Stimulated activated CD4-positive, alpha-beta T cell treated with anti-CD3 and anti-CD28 coated beads, Interleukin-15, amount 100 ng/mL, for 48 hours (primary cell): ENCODE measurements around the gene CD53.
"Not testable (repeated sequence)": the region's sequence is repeated elsewhere in the genome, so short reads cannot be mapped to it uniquely, and the experiment has no call there.

Experiments used
- DNase-seq, 2 donors: peaks; one replicate each; pipeline ENCODE4 v3.0.0-alpha.2; 2020; ENCODE audit warnings: low read depth in 2 of 2

Gene CD53

DNA sequence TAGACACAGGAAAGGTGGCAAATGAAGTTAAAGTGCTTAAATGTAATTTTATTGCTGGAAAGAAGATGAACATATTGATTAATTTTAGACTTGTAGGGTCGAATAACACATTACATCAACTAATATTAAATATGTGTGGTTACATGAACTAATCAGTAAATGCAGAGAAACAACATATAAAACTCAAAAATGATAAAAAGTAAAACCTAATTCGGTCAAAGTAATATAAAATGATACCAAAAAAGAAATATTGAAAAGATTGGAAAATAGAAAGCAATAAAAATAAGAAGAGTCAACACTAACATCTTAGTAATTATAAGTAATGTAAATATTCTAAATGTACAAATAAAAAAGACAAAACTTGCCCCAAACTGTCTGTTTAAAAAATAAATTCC, 43.3 kb downstream of the CD53 start:
- no peak for DNase-seq

DNA sequence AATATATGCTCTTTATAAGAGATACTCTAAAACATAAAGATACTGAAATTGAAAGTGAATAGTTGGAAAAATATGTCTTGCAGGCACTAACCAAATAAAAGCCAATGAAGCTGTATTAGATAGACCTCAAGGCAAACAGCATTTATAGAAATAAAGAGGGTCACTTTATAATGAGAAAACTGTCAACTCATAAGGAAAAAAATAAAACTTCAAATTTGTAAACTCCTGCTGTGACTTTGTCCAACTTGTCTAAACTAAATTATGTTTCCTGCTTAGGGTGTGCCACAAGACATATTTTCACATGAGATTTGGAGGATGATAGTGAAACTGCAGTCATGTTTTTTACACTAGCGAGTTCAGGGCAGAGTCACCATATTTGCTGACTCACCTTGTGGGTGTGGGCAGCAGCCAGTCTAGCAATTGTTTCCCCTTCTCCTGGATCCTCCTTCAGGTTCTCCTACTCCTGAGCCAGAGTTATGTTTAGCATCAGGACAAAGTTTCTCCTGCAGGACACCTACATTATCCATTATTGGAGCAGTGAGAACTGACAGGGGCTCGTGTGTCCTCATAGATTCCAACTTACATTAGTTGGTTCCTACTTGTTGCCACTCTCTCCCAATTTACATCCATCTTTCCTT, 43.8 kb downstream of the CD53 start:
- DNase-seq = peak; percentile 7 to 21

DNA sequence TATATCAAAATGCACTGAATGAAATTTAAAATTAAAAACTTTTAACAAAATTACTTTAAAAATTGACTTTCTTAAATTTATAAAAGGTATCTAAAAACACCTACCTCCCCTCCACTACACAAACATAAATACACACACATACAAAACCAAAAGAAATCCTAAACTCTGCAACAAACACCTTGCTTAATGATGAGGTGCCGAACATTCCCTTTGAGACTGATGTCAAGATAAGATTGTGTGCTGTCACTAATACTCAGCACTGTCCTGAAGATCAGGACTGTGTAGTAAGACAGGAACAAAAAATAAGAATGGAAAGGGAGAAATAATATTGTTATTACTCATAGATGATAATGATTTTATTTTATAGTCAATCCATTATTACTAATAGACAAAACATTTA, 45.1 kb downstream of the CD53 start:
- DNase-seq = no peak

DNA sequence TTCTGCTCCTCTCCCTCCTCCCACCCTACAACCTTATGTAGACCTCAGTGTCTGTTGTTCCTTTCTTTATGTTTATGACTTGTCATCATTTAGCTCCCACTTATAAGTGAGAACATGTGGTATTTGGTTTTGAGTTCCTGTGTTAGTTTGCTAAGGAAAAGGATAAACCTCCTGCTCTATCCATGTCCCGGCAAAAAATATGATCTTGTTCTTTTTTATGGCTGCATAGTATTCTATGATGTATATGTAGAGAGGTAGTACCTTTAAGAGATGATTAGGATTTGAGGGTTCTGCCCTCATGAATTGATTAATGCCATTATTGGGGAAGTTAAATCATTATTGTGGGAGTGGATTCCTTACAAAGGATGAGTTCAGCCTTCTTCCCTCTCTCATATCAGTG, 49.0 kb downstream of the CD53 start:
- no peak for DNase-seq

DNA sequence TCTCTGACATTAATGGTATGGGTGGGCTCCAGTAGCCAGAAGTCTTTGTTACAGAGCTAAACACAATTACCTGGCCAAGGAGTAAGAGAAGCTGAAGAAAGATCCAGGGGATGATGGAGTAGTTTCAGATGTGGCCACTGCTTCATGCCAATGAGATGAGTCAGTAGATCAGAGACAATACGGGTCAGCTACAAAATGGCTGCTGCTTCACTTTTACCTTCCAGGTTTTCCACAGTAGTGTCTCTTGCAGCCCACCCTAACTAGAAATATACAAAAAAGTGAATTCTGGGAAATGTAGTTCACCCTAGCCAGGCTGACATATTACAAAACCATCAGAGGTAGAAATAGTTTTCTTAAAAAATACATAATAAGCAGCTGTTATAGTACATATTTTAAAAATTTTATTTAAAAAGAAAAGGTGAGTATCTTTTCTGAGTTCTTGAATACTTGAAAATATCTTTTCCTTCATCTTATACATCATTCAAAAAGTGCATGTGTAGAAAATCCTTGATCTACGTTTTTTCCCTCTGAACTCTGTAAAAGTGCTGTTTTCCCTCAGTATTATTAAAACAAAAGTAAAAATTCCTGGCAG, 54.6 kb downstream of the CD53 start:
- DNase-seq = no peak

DNA sequence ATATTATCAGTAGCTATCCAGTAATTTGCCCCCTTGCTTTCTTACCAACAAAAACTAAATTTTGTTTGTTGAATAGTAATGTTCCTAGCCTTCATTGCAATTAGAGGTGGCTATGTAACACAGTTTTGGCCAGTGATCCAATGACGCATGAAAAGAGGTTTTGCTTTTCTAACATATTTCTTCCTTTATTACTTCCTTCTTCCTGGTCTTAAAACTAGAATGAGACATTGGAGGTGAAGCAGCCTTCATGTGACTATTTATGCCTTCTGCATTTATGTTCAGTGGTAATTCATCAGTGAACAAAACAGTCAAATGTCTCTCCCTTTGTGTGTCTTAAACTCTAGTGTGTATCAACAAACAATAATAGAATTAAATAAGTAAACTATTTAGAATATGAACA, 55.2 kb downstream of the CD53 start:
- DNase-seq = no peak

DNA sequence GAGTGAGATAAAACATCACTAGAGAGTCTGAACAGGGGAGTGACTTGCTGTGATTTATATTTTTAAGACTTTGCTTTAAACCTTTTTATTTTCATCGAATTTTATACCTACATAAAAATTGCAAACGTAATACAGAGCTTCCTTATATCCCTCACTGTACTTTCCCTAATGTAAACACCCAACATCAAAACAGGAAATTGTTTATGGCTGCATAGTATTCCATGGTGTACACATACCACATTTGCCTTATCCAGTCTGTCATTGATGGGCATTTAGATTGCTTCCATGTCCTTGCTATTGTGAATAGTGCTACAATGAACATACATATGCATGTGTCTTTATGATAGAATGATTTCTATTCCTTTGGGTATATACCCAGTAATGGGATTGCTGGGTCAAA, 56.0 kb downstream of the CD53 start:
- no peak for DNase-seq

DNA sequence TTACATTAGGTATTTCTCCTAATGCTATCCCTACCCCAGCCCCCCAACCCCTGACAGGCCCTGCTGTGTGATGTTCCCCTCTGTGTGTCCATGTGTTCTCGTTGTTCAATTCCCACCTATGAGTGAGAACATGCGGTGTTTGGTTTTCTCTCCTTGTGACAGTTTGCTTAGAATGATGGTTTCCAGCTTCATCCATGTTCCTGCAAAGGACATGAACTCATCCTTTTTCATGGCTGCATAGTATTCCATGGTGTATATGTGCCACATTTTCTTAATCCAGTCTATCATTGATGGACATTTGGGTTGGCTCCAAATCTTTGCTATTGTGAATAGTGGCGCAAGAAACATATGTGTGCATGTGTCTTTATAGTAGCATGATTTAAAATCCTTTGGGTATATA, 58.1 kb downstream of the CD53 start:
- not testable (repeated sequence) for DNase-seq

DNA sequence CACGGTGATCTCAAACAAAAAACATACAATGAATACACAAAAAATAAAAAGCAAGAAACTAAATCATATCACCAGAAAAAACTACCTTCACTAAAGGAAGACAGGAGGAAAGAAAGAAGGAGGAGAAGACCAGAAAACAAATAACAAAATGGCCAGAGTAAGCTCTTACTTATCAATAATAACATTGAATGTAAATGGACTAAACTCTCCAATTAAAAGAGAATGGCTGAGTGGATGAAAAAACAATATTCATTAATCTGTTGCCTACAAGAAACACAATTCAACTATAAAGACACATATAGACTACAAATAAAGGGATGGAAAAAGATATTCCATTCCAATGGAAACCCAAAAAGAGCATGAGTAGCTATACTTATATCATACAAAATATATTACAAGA, 63.6 kb downstream of the CD53 start:
- no peak for DNase-seq

DNA sequence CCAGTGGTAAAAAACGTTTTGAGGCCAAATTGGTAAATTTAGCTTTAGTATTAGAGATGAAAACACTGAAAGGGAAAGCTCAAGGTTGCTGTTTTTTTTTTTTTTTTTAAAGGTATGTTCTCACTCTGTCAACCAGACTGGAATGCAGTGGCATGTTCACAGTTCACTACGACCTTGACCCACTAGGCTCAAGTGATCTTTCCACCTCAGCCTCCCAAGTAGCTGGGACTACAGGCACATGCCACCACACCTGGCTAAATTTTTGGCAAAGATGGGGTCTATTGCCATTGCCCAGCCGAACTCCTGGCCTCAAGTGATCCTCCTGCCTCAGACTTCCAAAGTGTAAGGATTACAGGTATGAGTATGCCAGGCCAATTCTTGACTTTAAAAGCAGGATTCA, 71.9 kb downstream of the CD53 start:
- no peak for DNase-seq

DNA sequence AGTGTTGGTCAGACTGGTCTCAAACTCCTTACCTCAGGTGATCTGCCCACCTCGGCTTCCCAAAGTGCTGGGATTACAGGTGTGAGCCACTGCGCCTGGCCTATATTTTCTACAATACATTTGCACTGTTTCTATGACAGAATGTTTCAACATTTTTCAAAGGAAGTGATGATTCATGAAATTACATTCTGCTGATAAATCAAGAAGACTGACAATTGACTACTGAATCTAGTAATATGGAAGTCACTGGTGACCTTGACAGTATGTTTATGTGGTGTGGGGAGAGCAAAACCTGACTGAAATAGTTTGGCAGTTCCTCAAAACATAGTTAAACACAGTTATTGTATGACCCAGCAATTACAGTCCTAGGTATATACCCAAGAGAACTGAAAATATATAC, 72.7 kb downstream of the CD53 start:
- no peak for DNase-seq

DNA sequence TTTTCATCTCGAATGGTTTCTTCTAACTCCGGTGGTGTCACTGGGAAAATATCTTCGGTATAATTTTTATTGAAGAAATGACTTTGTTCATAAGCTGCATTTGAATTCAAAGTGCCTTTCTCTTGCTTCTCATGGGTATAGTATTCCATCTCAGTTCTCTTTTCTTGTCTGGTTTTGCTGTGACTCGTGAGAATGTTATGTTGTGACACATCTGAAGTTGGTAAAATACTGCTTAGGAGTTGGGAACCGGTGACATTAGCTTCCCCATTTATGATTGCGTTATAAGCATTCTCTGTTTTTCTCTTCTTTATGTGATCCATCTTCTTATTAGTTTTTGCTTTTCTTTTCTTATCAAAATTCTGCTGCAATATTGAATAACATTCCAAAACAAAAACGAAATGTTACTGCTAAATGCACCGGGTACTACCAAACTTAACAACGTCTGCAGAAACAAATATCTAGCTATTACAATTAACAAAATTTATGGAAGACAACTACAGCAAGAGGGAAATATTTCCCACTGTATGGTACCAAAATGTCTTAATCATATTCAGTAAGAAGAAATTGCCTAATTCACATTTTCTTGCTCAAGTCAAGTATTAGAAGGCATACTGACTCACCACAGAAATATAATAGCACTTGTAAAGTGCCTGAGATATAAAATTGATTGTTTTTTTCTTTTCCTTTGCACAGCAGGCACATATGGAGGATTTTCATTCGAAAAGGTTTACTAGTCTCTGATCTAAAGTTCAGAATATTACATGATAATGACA, 75.3 kb downstream of the CD53 start:
- no peak for DNase-seq
